ENCODE measurements around the gene SLC37A2. TPM values are rescaled to one million over a fixed set of nuclear protein-coding genes. Genes with fewer than 3 reads are reported as not detected.
A peak's percentile ranks its signal among the peaks of the same experiment; 100 is the strongest.
"Not testable (repeated sequence)": the region's sequence is repeated elsewhere in the genome, so short reads cannot be mapped to it uniquely, and the experiment has no call there.

Gene SLC37A2
- total RNA-seq: 1 to 10 TPM; 6.0 to 8.9 TPM
- long read RNA-seq, partial matches to known transcripts: 0 of 2 reads
- long read RNA-seq, other reads (novel, unspliced or antisense): 2 of 2 reads

DNA sequence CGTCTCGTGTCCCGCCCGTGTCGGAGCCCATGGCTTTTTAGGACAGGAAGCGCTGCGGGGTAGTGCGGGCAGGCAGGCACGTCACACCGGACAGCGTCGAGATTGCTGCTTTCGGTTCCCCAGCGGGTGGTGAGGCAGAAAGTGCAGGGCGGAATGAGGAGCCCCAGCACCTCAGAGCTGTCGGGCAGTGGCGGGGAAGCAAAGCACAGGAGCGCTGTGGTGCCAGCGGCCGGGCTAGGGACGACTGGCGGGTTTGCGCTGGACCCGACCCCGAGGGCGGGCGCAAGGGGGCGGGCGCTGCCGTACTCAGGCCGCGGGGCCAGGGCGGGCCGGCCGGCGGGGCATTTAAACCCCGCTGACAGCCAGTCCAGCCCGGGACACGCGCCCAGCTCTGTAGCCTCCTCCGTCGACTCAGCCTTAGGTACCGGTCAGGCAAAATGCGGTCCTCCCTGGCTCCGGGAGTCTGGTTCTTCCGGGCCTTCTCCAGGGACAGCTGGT, at the start of gene SLC37A2:
Gene SLC37A2, plus strand, starts transcription at position 375 of the 498 bp plus-strand sequence. Its CDS starts 63 bp downstream, at position 438.
- peak; percentile 82 for DNase-seq
- peak; percentile 93 to 96 for ATAC-seq
- intact Hi-C loops (cut with DNase I): no loop called here

DNA sequence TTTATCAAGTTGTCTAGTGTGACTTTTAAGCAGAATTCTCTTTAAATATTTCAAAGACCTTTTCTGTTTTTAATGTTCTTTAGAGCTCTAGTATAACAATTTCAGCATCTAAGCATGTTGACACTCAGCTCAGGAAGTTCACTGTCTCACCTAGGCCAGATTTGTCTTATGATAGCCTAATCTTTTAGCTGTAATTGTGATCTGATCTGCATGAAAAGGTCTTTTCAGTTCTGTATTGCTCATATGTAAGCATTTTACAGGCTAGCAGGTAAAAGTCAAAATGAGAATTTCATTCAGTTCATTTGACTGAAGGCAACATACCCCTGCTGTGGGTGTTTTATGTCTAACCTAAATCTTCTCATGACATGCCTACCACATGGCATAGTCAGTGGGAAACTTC, 46.7 kb upstream of the SLC37A2 start:
- intact Hi-C loops (cut with DNase I): no loop called here
- DNase-seq (no peak), ATAC-seq (no peak)

DNA sequence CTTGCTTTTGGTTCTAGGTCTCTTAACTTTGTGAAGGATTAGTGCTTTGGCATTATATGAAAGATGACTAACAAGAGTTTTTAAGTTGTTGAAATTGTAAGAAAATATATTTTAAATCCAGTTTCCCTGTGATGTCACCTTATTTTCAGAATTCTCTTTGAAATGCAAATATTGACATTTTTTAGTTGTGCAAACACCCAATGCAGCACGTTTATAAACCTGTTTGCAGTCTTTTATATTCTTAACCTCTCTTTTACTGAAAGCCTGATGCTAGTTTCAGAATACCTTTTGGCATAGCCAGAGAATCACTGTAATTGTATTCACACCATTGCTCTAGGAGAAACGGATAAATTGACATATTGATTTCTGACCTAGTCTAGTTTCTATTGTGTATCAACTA, 42.8 kb upstream of the SLC37A2 start:
- DNase-seq: no peak
- intact Hi-C loops (cut with DNase I): no loop called here
- no peak for ATAC-seq

DNA sequence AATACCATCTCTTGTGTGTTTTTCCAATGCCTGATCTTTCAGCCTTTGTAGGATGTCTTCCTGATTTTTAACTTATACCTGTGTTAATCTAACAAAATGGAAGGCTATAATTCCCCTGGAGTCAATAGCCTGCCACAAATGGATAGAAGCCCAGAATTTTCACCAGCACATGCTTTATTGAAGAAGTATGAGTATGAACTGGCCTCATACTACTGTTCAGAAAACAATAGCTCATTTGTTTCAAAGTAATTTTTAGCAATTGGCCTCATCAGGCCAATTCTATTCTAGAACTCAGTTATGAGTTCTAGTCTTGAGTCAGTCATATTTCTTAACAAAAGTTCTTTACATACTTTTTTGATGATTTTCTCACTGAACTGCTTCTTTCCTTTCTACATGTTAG, 40.6 kb upstream of the SLC37A2 start:
- intact Hi-C loops (cut with DNase I): no loop called here
- DNase-seq (no peak), ATAC-seq (no peak)

DNA sequence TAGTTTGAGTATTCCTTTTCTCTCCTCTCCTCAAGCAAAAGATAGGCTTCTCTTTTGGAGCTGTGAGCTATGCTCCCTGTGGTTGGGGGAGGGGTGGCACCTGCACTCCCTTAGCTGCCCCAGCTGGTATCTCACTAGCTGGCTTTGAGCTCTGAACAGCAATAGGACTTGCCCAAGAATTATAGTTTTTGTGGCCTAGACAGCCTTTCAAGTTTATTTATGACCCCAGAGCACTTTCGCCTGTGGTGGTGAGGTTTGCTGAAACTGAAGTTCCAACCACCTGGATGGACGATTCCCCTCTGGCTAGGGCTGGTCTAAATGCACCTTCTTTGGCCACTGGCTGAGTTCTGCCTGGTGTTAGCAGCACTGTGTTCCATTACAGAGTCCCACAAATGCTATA, 37.1 kb upstream of the SLC37A2 start:
- intact Hi-C loops (cut with DNase I): no loop called here
- no peak for ATAC-seq
- no peak for DNase-seq

DNA sequence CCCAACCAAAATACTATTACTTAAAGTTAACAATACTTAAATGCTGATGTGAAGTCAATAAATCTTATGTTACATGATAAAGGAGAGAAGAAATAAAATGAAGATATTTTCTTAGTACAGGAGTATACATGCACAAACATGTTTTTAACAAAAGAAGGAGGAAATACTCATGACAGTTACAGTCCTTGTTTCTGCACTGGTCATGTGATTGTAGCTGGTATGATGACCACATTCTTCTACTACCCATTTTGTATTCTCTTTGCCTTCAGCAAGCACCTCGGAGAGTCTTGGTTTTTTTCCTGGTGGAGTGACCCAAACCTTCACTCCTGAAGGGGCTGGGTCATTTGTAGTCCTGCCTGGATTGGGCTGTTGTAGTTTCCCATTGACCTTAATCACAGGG, 33.7 kb upstream of the SLC37A2 start:
- ATAC-seq; intact Hi-C loops (cut with DNase I); DNase-seq: not testable (repeated sequence)

DNA sequence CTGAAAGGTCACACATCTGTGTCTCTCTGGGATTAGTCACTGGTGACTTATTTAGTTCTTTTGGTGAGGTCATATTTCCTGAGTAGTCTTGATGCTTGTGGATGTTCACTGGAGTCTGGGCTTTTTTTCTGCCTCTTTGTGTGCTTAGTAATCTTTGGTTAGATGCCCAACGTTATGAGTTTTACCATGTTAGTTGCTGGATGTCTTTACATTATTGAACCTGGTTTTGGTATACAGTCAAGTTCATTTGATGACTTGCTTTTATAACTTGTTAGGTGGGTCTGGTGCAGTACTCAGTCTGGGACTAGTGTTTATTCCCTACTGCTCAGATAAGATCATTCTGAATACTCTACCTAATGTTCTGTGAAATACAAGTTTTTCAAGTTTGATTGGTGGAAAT, 26.2 kb upstream of the SLC37A2 start:
- intact Hi-C loops (cut with DNase I): no loop called here
- ATAC-seq (no peak), DNase-seq (no peak)

DNA sequence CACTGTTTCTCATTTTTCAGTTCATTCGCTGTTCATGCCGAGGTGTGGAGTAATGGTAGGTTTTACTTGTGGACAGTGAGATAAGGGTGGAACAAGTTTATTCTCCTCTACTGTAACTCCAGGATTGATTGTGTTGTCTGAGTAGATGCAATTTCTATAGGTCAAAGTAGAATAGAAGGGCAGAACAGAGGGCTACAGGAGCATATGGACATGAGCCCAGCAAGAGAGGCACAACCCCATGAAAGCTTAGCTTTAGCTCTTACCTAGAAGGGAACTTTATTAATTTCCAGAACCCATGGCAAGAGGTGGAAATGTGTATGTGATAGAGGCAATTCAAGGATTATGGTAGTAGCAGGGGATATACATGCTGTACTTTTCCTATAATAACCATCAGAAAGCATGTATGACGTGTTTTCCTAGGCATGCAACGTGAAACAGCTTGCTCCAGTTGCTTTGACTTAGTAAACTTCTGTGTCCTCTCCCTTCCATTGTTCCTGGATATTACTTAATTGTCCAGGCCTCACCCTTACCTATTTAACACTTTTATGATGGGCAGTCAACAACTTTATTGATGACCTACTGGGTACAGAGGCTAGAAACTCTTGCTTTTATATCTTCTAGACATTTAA, 13.8 kb upstream of the SLC37A2 start:
- DNase-seq (no peak), ATAC-seq (no peak)
- intact Hi-C loops (cut with DNase I): no loop called here

DNA sequence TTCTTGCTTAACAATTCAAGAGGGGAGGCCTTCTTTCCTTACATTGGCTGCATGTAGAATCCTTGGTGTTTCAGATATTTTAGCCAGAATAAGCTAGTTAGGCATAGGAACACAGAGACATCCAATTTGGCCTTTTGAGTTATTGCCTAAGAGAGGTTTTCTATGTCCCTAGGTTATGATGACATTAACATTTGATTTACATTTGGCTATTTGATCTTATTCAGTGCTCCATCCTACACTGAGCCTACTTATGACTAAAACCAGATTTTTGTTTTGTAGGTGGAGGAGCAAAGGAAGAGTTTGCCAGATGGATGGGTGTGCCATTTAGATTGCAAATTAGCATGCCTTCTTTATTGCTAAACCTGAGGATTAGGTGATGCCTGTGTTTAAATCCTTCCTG, 11.1 kb upstream of the SLC37A2 start:
- DNase-seq: no peak
- no peak for ATAC-seq
- intact Hi-C loops (cut with DNase I): no loop called here

DNA sequence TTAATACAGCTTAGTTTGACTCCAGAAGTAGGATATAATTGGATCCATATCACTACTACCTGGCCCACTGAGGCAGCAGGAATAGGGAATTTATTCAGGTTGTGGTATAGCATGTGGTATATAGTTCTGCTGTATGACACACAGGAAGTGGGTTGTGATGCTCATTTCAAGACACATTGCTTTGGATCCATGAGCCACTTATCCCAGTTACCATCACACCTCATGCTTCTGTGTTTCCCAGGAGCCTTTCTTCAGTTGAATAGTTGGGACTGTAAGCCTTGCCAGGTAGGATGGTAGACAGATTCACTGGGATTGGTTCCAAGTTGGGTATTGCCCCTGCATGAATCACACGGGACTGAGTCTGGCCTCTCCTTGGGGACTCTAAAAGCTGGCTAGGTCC, 9.9 kb upstream of the SLC37A2 start:
- ATAC-seq (no peak), DNase-seq (no peak)
- intact Hi-C loops (cut with DNase I): no loop called here

DNA sequence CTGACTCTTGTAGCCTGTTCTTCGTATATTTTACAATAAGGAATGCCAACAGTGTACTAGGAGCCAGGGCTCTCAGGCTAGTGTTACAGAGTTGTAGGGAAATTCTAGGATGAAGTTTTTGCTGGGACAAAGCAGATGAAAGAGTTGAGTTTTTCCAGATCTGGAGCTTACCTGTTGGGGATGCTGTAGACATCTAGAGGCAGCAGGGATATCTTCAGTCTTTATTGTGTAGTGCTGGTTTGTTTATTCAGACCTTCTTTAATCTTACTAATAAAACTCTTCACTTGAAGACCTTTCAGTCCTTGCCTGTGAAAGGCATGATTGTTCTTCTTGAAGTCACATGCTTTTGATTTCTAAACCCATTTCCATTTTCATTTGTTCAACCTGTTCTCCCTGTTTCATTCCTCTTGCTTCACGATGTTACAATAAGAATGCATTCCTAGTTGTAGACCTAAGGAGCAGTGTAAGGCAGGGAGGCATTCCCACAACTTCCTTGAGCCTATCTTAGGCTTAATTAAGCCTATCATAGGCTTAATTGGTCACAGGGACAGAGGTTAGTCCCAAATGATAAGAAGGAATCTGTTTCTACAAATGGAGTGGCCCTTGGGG, 7.9 kb upstream of the SLC37A2 start:
- ATAC-seq (no peak), DNase-seq (no peak)
- intact Hi-C loops (cut with DNase I): no loop called here

DNA sequence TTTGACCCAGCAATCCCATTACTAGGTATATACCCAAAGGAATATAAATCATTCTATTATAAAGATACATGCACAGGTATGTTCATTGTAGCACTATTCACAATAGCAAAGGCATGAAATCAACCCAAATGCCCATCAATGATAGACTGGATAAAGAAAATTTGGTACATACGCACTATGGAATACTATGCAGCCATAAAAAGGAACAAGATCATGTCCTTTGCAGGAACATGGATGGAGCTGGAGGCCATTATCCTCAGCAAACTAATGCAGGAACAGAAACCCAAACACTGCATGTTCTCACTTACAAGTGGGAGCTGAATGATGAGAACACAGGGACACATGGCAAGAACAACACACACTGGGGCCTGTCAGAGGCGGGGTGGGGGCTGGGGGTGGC, 7.0 kb upstream of the SLC37A2 start:
- intact Hi-C loops (cut with DNase I): not testable (repeated sequence)

DNA sequence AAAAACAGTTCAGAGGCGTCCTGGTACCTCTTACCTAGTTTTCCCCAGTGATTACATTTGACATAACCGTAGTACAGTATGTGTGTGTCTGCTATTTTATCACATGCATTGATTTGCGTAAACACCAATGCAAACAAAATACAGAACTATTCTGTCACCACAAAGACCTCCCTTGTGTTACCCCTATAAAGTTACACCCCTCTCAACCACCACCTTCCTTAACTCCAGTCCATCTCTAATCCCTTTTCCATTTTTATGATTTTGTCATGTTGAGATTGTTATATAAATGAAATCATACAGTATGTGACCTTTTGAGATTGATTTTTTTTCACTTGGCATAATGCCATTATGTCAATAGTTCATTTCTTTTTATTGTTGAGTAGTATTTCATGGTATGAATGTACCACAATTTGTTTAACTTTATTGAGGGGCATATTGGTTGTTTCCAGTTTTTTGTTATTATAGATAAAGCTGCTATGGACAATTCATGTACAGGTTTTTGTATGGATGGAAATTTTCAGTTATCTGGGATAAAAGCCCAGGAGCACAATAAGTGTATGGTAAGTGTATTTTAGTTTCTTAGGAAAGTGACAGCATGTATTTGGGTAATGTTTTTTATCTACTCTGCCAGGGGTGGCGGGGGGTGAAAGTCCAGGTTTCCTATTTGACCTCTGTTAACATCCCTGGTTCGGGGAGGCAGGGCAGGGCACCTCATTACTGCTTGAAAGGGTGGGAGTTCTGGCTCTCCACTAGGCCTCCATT, 6.0 kb upstream of the SLC37A2 start:
- DNase-seq: no peak
- intact Hi-C loops (cut with DNase I): no loop called here
- ATAC-seq: no peak

More for the DNA sequence above, 7.0 kb upstream of the SLC37A2 start:
- not testable (repeated sequence) for ATAC-seq, DNase-seq

DNA sequence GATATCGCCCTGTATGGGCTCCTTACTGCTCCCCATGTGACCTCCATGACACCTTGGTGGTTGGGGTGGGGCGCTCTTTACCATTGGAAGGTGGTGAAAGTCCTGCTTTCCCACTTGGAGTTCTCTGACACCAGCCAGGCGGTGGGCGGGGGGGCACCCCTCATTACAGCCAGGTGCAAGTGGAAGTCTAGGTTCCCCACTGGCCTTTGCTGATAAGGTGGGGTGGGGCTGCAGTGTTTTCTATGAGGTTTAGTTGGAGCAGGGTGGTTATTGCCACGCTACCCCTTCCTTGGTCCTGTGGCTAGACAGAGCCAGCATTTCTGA, 5.5 kb upstream of the SLC37A2 start:
- intact Hi-C loops (cut with DNase I): no loop called here
- ATAC-seq: no peak

DNA sequence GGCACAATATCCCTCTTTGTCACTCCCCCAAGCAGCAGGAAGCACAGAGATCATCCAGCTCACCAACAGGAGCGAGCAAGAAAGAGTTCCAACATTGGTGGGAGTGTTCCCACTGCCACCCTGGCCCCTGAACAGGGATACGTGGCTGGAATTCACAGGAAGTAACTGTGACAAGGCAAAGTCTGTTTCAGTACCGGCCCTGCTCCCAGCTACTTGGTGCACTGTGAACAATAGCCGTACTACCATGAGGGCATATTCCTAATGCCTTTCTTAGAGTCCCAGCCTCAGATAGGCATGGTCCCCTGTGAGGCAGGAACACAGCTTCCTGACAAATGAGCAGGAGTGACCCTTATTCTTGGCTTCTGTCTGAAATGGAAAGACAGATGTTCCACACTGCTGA, 1.8 kb upstream of the SLC37A2 start:
- DNase-seq: no peak
- intact Hi-C loops (cut with DNase I): no loop called here

More for the DNA sequence above, 5.5 kb upstream of the SLC37A2 start:
- DNase-seq: no peak

DNA sequence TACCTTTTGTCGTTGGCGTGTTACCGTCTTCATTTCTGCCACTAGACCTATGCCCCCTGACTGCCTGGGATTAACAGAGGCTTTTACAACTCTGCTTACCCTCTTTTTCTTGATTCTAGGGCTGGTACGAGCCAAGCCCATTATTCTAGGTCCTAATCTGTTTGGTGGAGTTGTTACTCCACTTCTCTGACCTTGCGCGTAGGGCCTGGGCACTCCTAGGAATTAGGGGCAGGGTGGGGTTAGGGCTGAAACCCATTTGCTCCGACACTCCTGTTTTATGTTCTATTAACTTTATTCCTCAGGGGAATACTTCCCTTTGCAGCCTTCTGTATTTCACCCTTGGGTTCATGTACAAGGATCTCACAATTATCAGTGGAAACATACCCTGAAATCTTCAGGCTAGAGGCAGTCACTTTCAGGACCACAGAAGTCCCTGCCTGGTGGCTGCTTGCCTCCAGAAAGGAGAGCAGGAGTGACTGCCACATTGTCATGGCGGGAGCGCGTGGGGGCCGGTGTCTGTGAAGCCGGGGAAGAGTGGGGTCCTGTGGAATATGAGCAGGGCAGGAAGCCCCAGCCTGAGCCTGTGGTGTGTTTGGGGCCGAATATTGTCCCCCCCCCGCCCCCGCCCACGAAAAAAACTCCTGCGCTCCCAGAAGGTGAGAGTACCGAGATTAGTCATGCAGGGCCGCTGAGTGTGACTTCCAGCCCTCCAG, 731 bp upstream of the SLC37A2 start:
- ATAC-seq (peak; percentile 16 to 29), DNase-seq (no peak)
- intact Hi-C loops (cut with DNase I): no loop called here

More for the DNA sequence above, 1.8 kb upstream of the SLC37A2 start:
- ATAC-seq: no peak

DNA sequence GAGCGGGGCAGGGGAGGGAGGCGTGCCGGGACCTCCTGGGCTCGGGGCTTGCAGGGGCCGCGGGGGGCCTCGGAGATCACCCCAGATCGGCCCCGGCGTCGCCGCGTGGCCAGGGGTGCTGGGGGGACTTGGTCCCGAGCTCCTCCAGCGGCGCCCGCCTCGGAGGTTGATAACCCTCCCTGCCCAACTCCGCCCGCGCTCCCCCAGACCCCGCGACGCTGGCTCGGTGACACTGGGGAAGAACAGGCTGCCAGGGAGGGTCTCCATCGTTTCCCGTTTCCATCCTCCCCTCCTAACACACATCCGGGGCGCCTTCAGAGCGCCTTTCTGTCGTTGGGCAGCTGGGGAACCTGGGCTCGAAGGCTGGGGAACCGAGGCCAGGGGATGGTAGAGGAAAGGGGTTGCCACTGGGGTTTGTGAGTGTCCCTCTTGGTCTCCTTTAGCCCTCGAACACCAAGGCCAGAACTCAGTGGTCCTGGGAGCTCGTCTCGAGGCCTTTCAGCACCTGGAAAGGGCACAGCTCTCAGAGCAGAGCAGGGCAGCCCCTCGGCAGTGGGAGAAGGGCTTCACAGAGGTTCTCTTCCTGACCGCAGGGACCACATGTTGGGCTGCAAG, 431 bp downstream of the SLC37A2 start:
- ATAC-seq: peak; percentile 13 to 21

DNA sequence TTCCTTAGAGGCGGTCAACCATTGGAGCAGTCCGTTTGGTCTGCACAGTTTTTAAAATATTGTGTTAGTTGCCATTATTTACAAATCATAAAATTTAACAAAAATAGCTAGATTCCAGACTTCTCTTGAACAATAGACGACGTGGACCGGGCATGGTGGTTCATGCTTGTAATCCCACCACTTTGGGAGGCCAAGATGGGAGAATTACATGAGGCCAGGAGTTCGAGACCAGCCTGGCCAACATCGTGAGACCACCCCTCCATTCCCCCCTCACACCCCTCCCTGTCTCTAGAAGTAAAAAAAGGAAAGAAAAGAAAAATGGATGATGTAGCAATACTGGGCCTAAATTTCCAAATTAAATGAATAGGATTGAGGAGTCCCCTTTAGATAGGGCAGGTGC, 965 bp downstream of the SLC37A2 start:
- intact Hi-C loops (cut with DNase I): no loop called here
- DNase-seq (no peak), ATAC-seq (no peak)

More for the DNA sequence above, 431 bp downstream of the SLC37A2 start:
- DNase-seq: no peak
- intact Hi-C loops (cut with DNase I): no loop called here

DNA sequence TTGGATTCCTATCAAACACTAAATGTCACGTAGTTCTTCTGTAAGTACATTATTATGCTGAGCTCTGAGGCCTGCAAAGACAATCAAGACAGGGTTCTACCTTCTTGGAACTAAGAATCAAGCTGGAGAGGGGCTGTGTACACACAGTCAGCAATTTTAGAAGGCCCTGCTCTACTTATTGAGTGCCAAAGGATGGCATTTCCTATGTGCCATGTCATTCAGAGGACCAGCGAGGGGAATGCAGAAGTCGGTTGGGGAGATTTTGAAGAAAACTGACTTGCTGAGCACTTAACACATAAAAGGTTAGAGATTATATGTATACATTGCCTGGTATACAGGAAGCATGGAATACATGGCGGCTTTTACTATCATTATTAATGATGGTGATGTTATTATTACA, 5.3 kb downstream of the SLC37A2 start:
- DNase-seq: no peak
- intact Hi-C loops (cut with DNase I): no loop called here
- ATAC-seq: no peak
